ENCODE data around the gene USP21.

Gene USP21

DNA sequence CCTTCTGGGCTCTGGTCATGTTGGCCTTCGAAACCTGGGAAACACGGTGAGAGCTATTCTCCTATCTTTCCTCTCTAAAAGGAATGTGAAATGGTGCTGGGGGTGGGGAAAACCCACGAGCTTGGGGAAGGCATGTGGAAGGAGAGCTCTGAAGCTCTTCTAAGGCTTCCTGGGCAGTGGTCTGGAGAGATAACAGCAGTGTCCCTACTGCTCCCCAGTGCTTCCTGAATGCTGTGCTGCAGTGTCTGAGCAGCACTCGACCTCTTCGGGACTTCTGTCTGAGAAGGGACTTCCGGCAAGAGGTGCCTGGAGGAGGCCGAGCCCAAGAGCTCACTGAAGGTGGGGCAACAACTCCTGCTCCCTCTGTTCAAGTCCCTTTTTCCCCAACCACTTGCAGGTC lies 2.8 kb downstream of the USP21 start:
- H3K27ac ChIP-seq (ENCODE audit: low read depth, low read length, poor library complexity, severe bottlenecking) = no peak overlapping the region
- no peak overlapping the region for H3K4me3 ChIP-seq (ENCODE audit: low read depth, low read length, poor library complexity, severe bottlenecking)
- TF ChIP-seq EZH2 (IDR thresholded peaks at IDR 0.05; ENCODE audit: borderline replicate concordance, low read length) = no peak
- TF ChIP-seq, protein P1, sequence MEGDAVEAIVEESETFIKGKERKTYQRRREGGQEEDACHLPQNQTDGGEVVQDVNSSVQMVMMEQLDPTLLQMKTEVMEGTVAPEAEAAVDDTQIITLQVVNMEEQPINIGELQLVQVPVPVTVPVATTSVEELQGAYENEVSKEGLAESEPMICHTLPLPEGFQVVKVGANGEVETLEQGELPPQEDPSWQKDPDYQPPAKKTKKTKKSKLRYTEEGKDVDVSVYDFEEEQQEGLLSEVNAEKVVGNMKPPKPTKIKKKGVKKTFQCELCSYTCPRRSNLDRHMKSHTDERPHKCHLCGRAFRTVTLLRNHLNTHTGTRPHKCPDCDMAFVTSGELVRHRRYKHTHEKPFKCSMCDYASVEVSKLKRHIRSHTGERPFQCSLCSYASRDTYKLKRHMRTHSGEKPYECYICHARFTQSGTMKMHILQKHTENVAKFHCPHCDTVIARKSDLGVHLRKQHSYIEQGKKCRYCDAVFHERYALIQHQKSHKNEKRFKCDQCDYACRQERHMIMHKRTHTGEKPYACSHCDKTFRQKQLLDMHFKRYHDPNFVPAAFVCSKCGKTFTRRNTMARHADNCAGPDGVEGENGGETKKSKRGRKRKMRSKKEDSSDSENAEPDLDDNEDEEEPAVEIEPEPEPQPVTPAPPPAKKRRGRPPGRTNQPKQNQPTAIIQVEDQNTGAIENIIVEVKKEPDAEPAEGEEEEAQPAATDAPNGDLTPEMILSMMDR (IDR thresholded peaks at IDR 0.05; ENCODE audit: low read length) = no peak
- no peaks in the 10 kb centered on the region for H3K9me2 ChIP-seq (ENCODE audit: low read depth, low read length)
- no peaks in the 10 kb centered on the region for H3K27me3 ChIP-seq (ENCODE audit: insufficient read depth, low read length)
- H3K79me2 ChIP-seq (ENCODE audit: insufficient read depth, low read length) = no peaks in the 10 kb centered on the region
- H3F3A ChIP-seq (ENCODE audit: insufficient read depth, low read length) = peaks cover 9% of the 10 kb centered on the region
- H3K4me2 ChIP-seq (ENCODE audit: low read length) = no peak overlapping the region
- H3K9ac ChIP-seq (ENCODE audit: low read length) = no peak overlapping the region
- no peak overlapping the region for H2AFZ ChIP-seq (ENCODE audit: low read length)
- H4K20me1 ChIP-seq (ENCODE audit: insufficient read depth, low read length) = no peaks in the 10 kb centered on the region
- H3K9me3 ChIP-seq (ENCODE audit: low read length) = no peaks in the 10 kb centered on the region
- H3K4me1 ChIP-seq (ENCODE audit: insufficient read depth, low read length, severe bottlenecking) = peaks cover 44% of the 10 kb centered on the region
- H3K36me3 ChIP-seq (ENCODE audit: insufficient read depth, low read length) = peaks cover 51% of the 10 kb centered on the region; the same call in 1 of the 2 replicates

DNA sequence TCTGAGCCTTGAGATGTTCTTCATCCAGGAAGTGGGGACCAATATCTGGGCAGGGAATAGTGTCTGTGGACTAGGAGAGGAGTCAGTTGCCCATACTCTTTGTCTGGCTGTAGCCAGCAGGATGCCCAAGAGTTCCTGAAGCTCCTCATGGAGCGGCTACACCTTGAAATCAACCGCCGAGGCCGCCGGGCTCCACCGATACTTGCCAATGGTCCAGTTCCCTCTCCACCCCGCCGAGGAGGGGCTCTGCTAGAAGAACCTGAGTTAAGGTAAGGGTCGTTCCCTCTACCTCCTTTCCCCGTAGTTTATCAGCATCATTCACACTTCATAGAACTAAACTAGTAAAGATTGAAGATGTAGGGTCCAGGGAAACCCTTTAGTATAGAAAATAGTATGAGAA lies 3.5 kb downstream of the USP21 start:
- Histone ChIP-seq H3F3A (ENCODE audit: insufficient read depth, low read length) (peaks cover 9% of the 10 kb centered on the region), H3K27me3 (ENCODE audit: insufficient read depth, low read length) (no peaks in the 10 kb centered on the region), H3K79me2 (ENCODE audit: insufficient read depth, low read length) (no peaks in the 10 kb centered on the region), H3K9ac (ENCODE audit: low read length) (no peak overlapping the region), H3K4me3 (ENCODE audit: low read depth, low read length, poor library complexity, severe bottlenecking) (no peak overlapping the region), H3K9me2 (ENCODE audit: low read depth, low read length) (no peaks in the 10 kb centered on the region), H3K9me3 (ENCODE audit: low read length) (no peaks in the 10 kb centered on the region), H3K4me2 (ENCODE audit: low read length) (no peak overlapping the region), H4K20me1 (ENCODE audit: insufficient read depth, low read length) (no peaks in the 10 kb centered on the region), H2AFZ (ENCODE audit: low read length) (no peak overlapping the region), H3K4me1 (ENCODE audit: insufficient read depth, low read length, severe bottlenecking) (peaks cover 48% of the 10 kb centered on the region), H3K27ac (ENCODE audit: low read depth, low read length, poor library complexity, severe bottlenecking) (no peak overlapping the region), H3K36me3 (ENCODE audit: insufficient read depth, low read length) (peaks cover 46% of the 10 kb centered on the region; the same call in 1 of the 2 replicates)
- no peak for TF ChIP-seq EZH2 (IDR thresholded peaks at IDR 0.05; ENCODE audit: borderline replicate concordance, low read length)
- TF ChIP-seq, protein P1 (IDR thresholded peaks at IDR 0.05; ENCODE audit: low read length) = no peak

GRCh38 chr1:161163793-161164192 lies 4.5 kb downstream of the USP21 start:
- Histone ChIP-seq H2AFZ (ENCODE audit: low read length) (no peak overlapping the region), H3K4me1 (ENCODE audit: insufficient read depth, low read length, severe bottlenecking) (peaks cover 42% of the 10 kb centered on the region), H3K27me3 (ENCODE audit: insufficient read depth, low read length) (no peaks in the 10 kb centered on the region), H3K79me2 (ENCODE audit: insufficient read depth, low read length) (no peaks in the 10 kb centered on the region), H3K4me3 (ENCODE audit: low read depth, low read length, poor library complexity, severe bottlenecking) (no peak overlapping the region), H3K9me3 (ENCODE audit: low read length) (no peaks in the 10 kb centered on the region), H3K27ac (ENCODE audit: low read depth, low read length, poor library complexity, severe bottlenecking) (no peak overlapping the region), H3F3A (ENCODE audit: insufficient read depth, low read length) (peaks cover 5% of the 10 kb centered on the region), H3K9me2 (ENCODE audit: low read depth, low read length) (no peaks in the 10 kb centered on the region), H3K36me3 (ENCODE audit: insufficient read depth, low read length) (peaks cover 37% of the 10 kb centered on the region; the same call in 1 of the 2 replicates), H3K4me2 (ENCODE audit: low read length) (no peak overlapping the region), H4K20me1 (ENCODE audit: insufficient read depth, low read length) (no peaks in the 10 kb centered on the region), H3K9ac (ENCODE audit: low read length) (no peak overlapping the region)
- TF ChIP-seq, protein P1 (IDR thresholded peaks at IDR 0.05; ENCODE audit: low read length) = no peak
- TF ChIP-seq EZH2 (IDR thresholded peaks at IDR 0.05; ENCODE audit: borderline replicate concordance, low read length) = no peak

Measured in OCI-LY1 (cell line).